B cell (primary cell): ENCODE data around the gene DGUOK. TPM values are rescaled to one million over a fixed set of nuclear protein-coding genes. Genes with fewer than 3 reads are reported as not detected.

Experiments used
- ATAC-seq: fragments of 200-7000 bp; cut with Tn5 transposase; one replicate; pipeline ENCODE4 v1.10.0; 2021; ENCODE audit warnings: low read depth, mild to moderate bottlenecking, moderate number of reproducible peaks, moderate library complexity
- CTCF ChIA-PET: fragments of 350-600 bp; sonication (Branson Sonifier 250); formaldehyde crosslinking; loops from one replicate; lab custom pipeline; 2021; ENCODE audit warnings: antibody characterized with exemption, inconsistent platforms; lab: Charles Lee
- POLR2A ChIA-PET: fragments of 350-600 bp; sonication (Branson Sonifier 250); formaldehyde crosslinking; loops from one replicate; lab custom pipeline; 2021; ENCODE audit warnings: antibody characterized with exemption; lab: Charles Lee
- DNase-seq: peaks from one replicate; pipeline ENCODE4 v3.0.0; 2013
- H2AFZ ChIP-seq: 2 replicates; pipeline ENCODE4 v1.6.1; 2012; ENCODE audit warnings: mild to moderate bottlenecking, low read depth, low read length; ENCODE audit not compliant: insufficient read depth, poor library complexity, severe bottlenecking
- H3K27ac ChIP-seq, 2 donors: 1 replicate in 1 of 2; 2 replicates in 1 of 2; pipeline ENCODE4 v1.5.1; 2012 to 2013; ENCODE audit warnings: low read length in 2 of 2, mild to moderate bottlenecking in 2 of 2, moderate library complexity in 1 of 2
- H3K27me3 ChIP-seq, 4 experiments: fragments of 200-600 bp in 1 of 4; sonication (generic) in 1 of 4; replicated peaks in 1 of 4; 1 replicate in 2 of 4; 2 replicates in 2 of 4; pipeline versions ENCODE4 v1.6.1 to v1.7.0; 2013 to 2016; ENCODE audit warnings: low read length in 3 of 4, mild to moderate bottlenecking in 2 of 4, mixed read lengths in 1 of 4, moderate library complexity in 1 of 4; ENCODE audit not compliant: insufficient read depth in 4 of 4, control insufficient read depth in 3 of 4; ENCODE audit errors: control extremely low read depth in 1 of 4
- H3K36me3 ChIP-seq, 2 experiments: replicated peaks in 1 of 2; 1 replicate in 1 of 2; 2 replicates in 1 of 2; pipeline versions ENCODE4 v1.6.1 to v1.7.1; 2013; ENCODE audit warnings: low read length in 1 of 2; ENCODE audit not compliant: insufficient read depth in 2 of 2, control insufficient read depth in 1 of 2; ENCODE audit errors: control extremely low read depth in 1 of 2, extremely low read depth in 1 of 2
- H3K4me1 ChIP-seq, 2 donors: fragments of 200-600 bp in 1 of 2; sonication (generic) in 1 of 2; 1 replicate in 1 of 2; 2 replicates in 1 of 2; pipeline versions ENCODE4 v1.5.1 to v1.6.1; 2013 to 2017; ENCODE audit warnings: low read length in 2 of 2; ENCODE audit not compliant: control insufficient read depth in 2 of 2, insufficient read depth in 2 of 2
- H3K4me2 ChIP-seq: replicated peaks from 2 replicates; pipeline ENCODE3; 2012; ENCODE audit warnings: mild to moderate bottlenecking, low read depth, low read length; ENCODE audit not compliant: poor library complexity, severe bottlenecking
- H3K4me3 ChIP-seq, 5 experiments: fragments of 200-600 bp in 1 of 5; sonication (generic) in 1 of 5; 1 replicate in 3 of 5; 2 replicates in 2 of 5; pipeline versions ENCODE4 v1.5.1 to v1.7.0; 2011 to 2016; ENCODE audit warnings: low read length in 4 of 5, mild to moderate bottlenecking in 4 of 5, low read depth in 2 of 5, control low read depth in 1 of 5, moderate library complexity in 1 of 5; ENCODE audit not compliant: insufficient read depth in 1 of 5; ENCODE audit errors: control extremely low read depth in 1 of 5, extremely low read depth in 1 of 5
- H3K79me2 ChIP-seq: fragments of 200-600 bp; sonication (generic); one replicate; pipeline ENCODE4 v1.6.0; 2016; ENCODE audit warnings: low read length; ENCODE audit not compliant: control insufficient read depth, insufficient read depth
- H3K9ac ChIP-seq: fragments of 200-600 bp; sonication (generic); 2 replicates; pipeline ENCODE4 v1.6.1; 2017; ENCODE audit warnings: mild to moderate bottlenecking, low read length, moderate library complexity
- H3K9me3 ChIP-seq, 3 donors: one replicate each; pipeline versions ENCODE4 v1.6.1 to v1.7.1; 2013; ENCODE audit warnings: low read length in 2 of 3; ENCODE audit not compliant: control insufficient read depth in 2 of 3, insufficient read depth in 1 of 3; ENCODE audit errors: control extremely low read depth in 1 of 3
- H4K20me1 ChIP-seq: 2 replicates; pipeline ENCODE4 v1.6.0; 2012; ENCODE audit warnings: mild to moderate bottlenecking, low read length; ENCODE audit not compliant: insufficient read depth, control insufficient read depth, poor library complexity, severe bottlenecking
- H3K27ac Mint-ChIP-seq: one replicate; pipeline ENCODE4 v1.8.0; 2021; ENCODE audit warnings: mixed read lengths
- H3K27me3 Mint-ChIP-seq: one replicate; pipeline ENCODE4 v1.8.0; 2021; ENCODE audit warnings: mixed read lengths
- H3K4me1 Mint-ChIP-seq: one replicate; pipeline ENCODE4 v1.8.0; 2021; ENCODE audit warnings: mixed read lengths
- H3K4me3 Mint-ChIP-seq: one replicate; pipeline ENCODE4 v1.8.0; 2021; ENCODE audit warnings: mixed read lengths
- H3K9me3 Mint-ChIP-seq: one replicate; pipeline ENCODE4 v1.8.0; 2022; ENCODE audit warnings: mixed read lengths; ENCODE audit not compliant: insufficient read depth
- CTCF ChIP-seq: fragments of 200-600 bp; IDR thresholded peaks from one replicate; pipeline ENCODE4 v1.8.0; 2022; ENCODE audit warnings: antibody characterized with exemption, mild to moderate bottlenecking
- EZH2 ChIP-seq: IDR thresholded peaks from 2 replicates; pipeline ENCODE4 v1.6.1; 2012; ENCODE audit warnings: borderline replicate concordance, low read depth, mild to moderate bottlenecking, moderate library complexity, low read length; ENCODE audit not compliant: insufficient read depth, poor library complexity, severe bottlenecking
- WGBS: methylation state at CpG from one replicate; pipeline ENCODE4 v1.1.5; 2013; ENCODE audit warnings: missing lambda C conversion rate; ENCODE audit not compliant: insufficient coverage; 5-methylcytosine and 5-hydroxymethylcytosine counted together
- intact Hi-C: fragments of 100-400 bp; cut with micrococcal nuclease; formaldehyde crosslinking; loops from one replicate; pipeline ENCODE4 v1.10.0; 2022
- polyA plus RNA-seq: library from polyadenylated mRNA; depleted of rRNA; stranded (reverse); fragments of >200 nt; gene quantifications from 2 replicates; pipeline ENCODE4 v1.2.3, GENCODE V29; 2012
- total RNA-seq, 2 donors: library from RNA; stranded (reverse); fragments of 120-200 nt in 1 of 2; gene quantifications; 1 replicate in 1 of 2; 2 replicates in 1 of 2; pipeline versions ENCODE4 v1.2.3 to v1.2.4, GENCODE V29; 2013 to 2022

Gene DGUOK
- total and polyA plus RNA-seq, 2 donors (not counting 1 experiment from before 2014, with no cell fraction given): 61.7 to 81.5 TPM

- peaks cover 4 to 18% of the 10 kb centered on the region in 2 experiments for H3K36me3 ChIP-seq
- Mint-ChIP-seq H3K27ac (peak overlapping the region; percentile 72), H3K27me3 (peaks cover 7% of the 10 kb centered on the region), H3K4me3 (peak overlapping the region; percentile 80), H3K9me3 (no peaks in the 10 kb centered on the region), H3K4me1 (peaks cover 76% of the 10 kb centered on the region)
- peaks cover 31% of the 10 kb centered on the region for H3K79me2 ChIP-seq
- H3K9ac ChIP-seq: peak overlapping the region; percentile 69
- POLR2A ChIA-PET: no interaction called here
- H4K20me1 ChIP-seq: peaks cover 31% of the 10 kb centered on the region
- peaks cover 62 to 74% of the 10 kb centered on the region in 2 donors for H3K4me1 ChIP-seq
- peak overlapping the region; percentile 11 to 78 (median 60) for H3K4me3 ChIP-seq
- 20% methylated on average over 31 of the region's 35 CpGs for WGBS
- H2AFZ ChIP-seq: peak overlapping the region; percentile 72
- intact Hi-C loops: loop anchor here (1.0 to 5.0 kb wide), 4 partner anchors 13 to 165 kb away; no protein-coding TSS in a partner anchor
- ATAC-seq: no peak
- peak overlapping the region in 1 of 2 donors; percentile 61 for H3K27ac ChIP-seq
- no peaks in the 10 kb centered on the region for H3K9me3 ChIP-seq
- peak overlapping the region; percentile 95 for H3K4me2 ChIP-seq
- peak; percentile 51 for DNase-seq
- TF ChIP-seq CTCF: no peak
- TF ChIP-seq EZH2: no peak
- CTCF ChIA-PET: no interaction called here
- H3K27me3 ChIP-seq: peaks cover 0 to 9% (median 2%) of the 10 kb centered on the region in 4 experiments
Observed at GRCh38 chr2:73983322-73984202, 56.9 kb downstream of the DGUOK start.
